PC-3 (cell line): Measurements from ENCODE around the gene MKKS. TPM values are rescaled to one million over a fixed set of nuclear protein-coding genes. Genes with fewer than 3 reads are reported as not detected.

ENCODE experiments used
- ATAC-seq: fragments of 200-7000 bp; cut with Tn5 transposase; 2 replicates; pipeline ENCODE4 v1.9.1; 2020; ENCODE audit warnings: mild to moderate bottlenecking, moderate library complexity
- BruUV-seq: library from RNA; stranded (reverse); fragments of 400-500 nt; replicated peaks from 2 replicates; lab custom pipeline; 2021; lab: Mats Ljungman, UMichigan
- CTCF ChIA-PET: fragments of 300-600 bp; sonication (Branson Sonifier 250); formaldehyde crosslinking; loops from one replicate; lab custom pipeline; 2022; ENCODE audit warnings: antibody characterized with exemption; lab: Charles Lee
- POLR2A ChIA-PET: fragments of 300-600 bp; sonication (Branson Sonifier 250); formaldehyde crosslinking; loops from one replicate; lab custom pipeline; 2022; ENCODE audit warnings: antibody characterized with exemption; ENCODE audit not compliant: unreplicated experiment; lab: Charles Lee
- DNase-seq: peaks from one replicate; pipeline ENCODE4 v3.0.0-alpha.2; 2015
- H2AFZ ChIP-seq: fragments of 300-600 bp; sonication (generic); 2 replicates; pipeline ENCODE4 v1.6.0; 2016; ENCODE audit warnings: antibody characterized with exemption, low read length
- H3F3A ChIP-seq: fragments of 300-600 bp; sonication (generic); one replicate; pipeline ENCODE4 v1.6.0; 2017; ENCODE audit warnings: antibody characterized with exemption, low read length, control low read depth, mild to moderate bottlenecking; ENCODE audit not compliant: unreplicated experiment
- H3K27ac ChIP-seq: fragments of 300-600 bp; sonication (generic); 2 replicates; pipeline ENCODE4 v1.5.1; 2016; ENCODE audit warnings: mild to moderate bottlenecking, low read length
- H3K27me3 ChIP-seq: fragments of 300-600 bp; sonication (generic); 2 replicates; pipeline ENCODE4 v1.6.1; 2016; ENCODE audit warnings: low read length, mixed read lengths
- H3K36me3 ChIP-seq: fragments of 300-600 bp; sonication (generic); 2 replicates; pipeline ENCODE4 v1.6.1; 2016; ENCODE audit warnings: low read depth, mixed run types, low read length, mixed read lengths
- H3K4me1 ChIP-seq: fragments of 300-600 bp; sonication (generic); 2 replicates; pipeline ENCODE4 v1.5.1; 2016; ENCODE audit warnings: low read length; ENCODE audit not compliant: insufficient read depth
- H3K4me2 ChIP-seq: fragments of 300-600 bp; sonication (generic); 2 replicates; pipeline ENCODE4 v1.6.0; 2016; ENCODE audit warnings: low read length
- H3K4me3 ChIP-seq: fragments of 300-600 bp; sonication (generic); 2 replicates; pipeline ENCODE4 v1.5.1; 2016; ENCODE audit warnings: mild to moderate bottlenecking, low read length, mixed read lengths
- H3K79me2 ChIP-seq: fragments of 300-600 bp; sonication (generic); 2 replicates; pipeline ENCODE4 v1.6.1; 2017; ENCODE audit warnings: low read length, mixed read lengths
- H3K9ac ChIP-seq: fragments of 300-600 bp; sonication (generic); 2 replicates; pipeline ENCODE4 v1.6.0; 2016; ENCODE audit warnings: mild to moderate bottlenecking, low read length
- H3K9me2 ChIP-seq: fragments of 300-600 bp; sonication (generic); replicated peaks from 2 replicates; pipeline ENCODE4 v1.6.1; 2016; ENCODE audit warnings: mixed run types, low read length, mixed read lengths
- H3K9me3 ChIP-seq: fragments of 300-600 bp; sonication (generic); 2 replicates; pipeline ENCODE4 v1.6.1; 2016; ENCODE audit warnings: low read length, mixed read lengths
- H4K20me1 ChIP-seq: fragments of 300-600 bp; sonication (generic); 2 replicates; pipeline ENCODE4 v1.6.1; 2016; ENCODE audit warnings: low read length, mixed read lengths
- CTCF ChIP-seq: fragments of 300-600 bp; sonication (generic); conservative IDR thresholded peaks from 2 replicates; pipeline ENCODE4 v1.5.1; 2017; ENCODE audit warnings: antibody characterized with exemption, low read depth, mild to moderate bottlenecking, low read length
- EZH2 ChIP-seq: fragments of 300-600 bp; sonication (generic); IDR thresholded peaks from one replicate; pipeline ENCODE4 v1.6.1; 2017; ENCODE audit warnings: antibody characterized with exemption, mild to moderate bottlenecking, low read length; ENCODE audit not compliant: unreplicated experiment
- EZH2phosphoT487 ChIP-seq: fragments of 300-600 bp; sonication (generic); IDR thresholded peaks from 2 replicates; pipeline ENCODE4 v1.6.1; 2018; ENCODE audit warnings: mild to moderate bottlenecking, antibody characterized with exemption, low read length, borderline replicate concordance
- intact Hi-C: fragments of 100-400 bp; cut with micrococcal nuclease; formaldehyde crosslinking; loops from 2 replicates; pipeline ENCODE4 v1.9.0; 2023
- total RNA-seq: library from RNA; depleted of rRNA; stranded (reverse); fragments of >200 nt; gene quantifications from 2 replicates; pipeline ENCODE4 v1.2.3, GENCODE V29; 2014

Gene MKKS
- total RNA-seq, 1 experiment from 2014 or later = 13.6 TPM

DNA sequence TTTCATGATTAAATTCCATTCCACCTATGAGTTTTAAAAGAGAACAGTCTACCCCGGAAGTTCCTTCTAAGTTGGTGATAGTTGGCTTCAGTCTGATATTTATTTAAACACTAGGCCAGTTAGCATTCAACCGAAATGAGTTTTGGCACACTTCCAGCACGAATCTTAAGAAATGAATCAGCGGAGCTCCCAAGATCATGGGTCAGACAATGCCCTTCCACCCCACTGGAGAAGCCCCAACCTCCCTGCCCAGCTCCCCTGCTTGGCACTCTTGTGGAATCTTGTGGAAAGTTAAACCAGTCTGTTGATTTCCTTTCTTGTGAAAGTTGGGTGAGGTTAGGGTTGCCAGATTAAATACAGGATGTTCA lies 64.3 kb downstream of the MKKS start:
- H3K9ac ChIP-seq = no peak overlapping the region
- no peaks in the 10 kb centered on the region for H3K36me3 ChIP-seq
- no peak overlapping the region for H3K27ac ChIP-seq
- no peaks in the 10 kb centered on the region for H3F3A ChIP-seq
- no peaks in the 10 kb centered on the region for H3K9me2 ChIP-seq
- H3K4me3 ChIP-seq = no peak overlapping the region
- peak overlapping the region; percentile 7; the same call in 1 of the 2 replicates for H3K4me2 ChIP-seq
- ATAC-seq (no peak), DNase-seq (peak; percentile 79)
- H3K4me1 ChIP-seq = peaks cover 4% of the 10 kb centered on the region; the same call in 1 of the 2 replicates
- ChIA-PET POLR2A (no interaction called here), CTCF (no interaction called here)
- H3K27me3 ChIP-seq = peaks cover 21% of the 10 kb centered on the region; the same call in 1 of the 2 replicates
- no peaks in the 10 kb centered on the region for H3K9me3 ChIP-seq
- H3K79me2 ChIP-seq = no peaks in the 10 kb centered on the region
- no peaks in the 10 kb centered on the region for H4K20me1 ChIP-seq
- H2AFZ ChIP-seq = no peak overlapping the region
- BruUV-seq = no TSS peak
- intact Hi-C loops = no loop called here
- TF ChIP-seq EZH2phosphoT487 (no peak), EZH2 (no peak)

- BruUV-seq = no TSS peak
- H3K9me3 ChIP-seq = no peaks in the 10 kb centered on the region
- ATAC-seq (no peak), DNase-seq (no peak)
- H3K79me2 ChIP-seq = no peaks in the 10 kb centered on the region
- no peaks in the 10 kb centered on the region for H3F3A ChIP-seq
- no peak overlapping the region for H3K4me3 ChIP-seq
- H2AFZ ChIP-seq = no peak overlapping the region
- H3K27me3 ChIP-seq = peaks cover 31% of the 10 kb centered on the region
- peaks cover 4% of the 10 kb centered on the region; the same call in 1 of the 2 replicates for H3K4me1 ChIP-seq
- no peak overlapping the region for H3K9ac ChIP-seq
- intact Hi-C loops = no loop called here
- POLR2A ChIA-PET = no interaction called here
- no peaks in the 10 kb centered on the region for H4K20me1 ChIP-seq
- no peaks in the 10 kb centered on the region for H3K9me2 ChIP-seq
- no peaks in the 10 kb centered on the region for H3K36me3 ChIP-seq
- H3K27ac ChIP-seq = no peak overlapping the region
- H3K4me2 ChIP-seq = no peak overlapping the region
- no peak for TF ChIP-seq EZH2phosphoT487
- TF ChIP-seq CTCF = no peak
- no peak for TF ChIP-seq EZH2
- CTCF ChIA-PET = no interaction called here
Measured at GRCh38 chr20:10368702-10369041, 65.3 kb downstream of the MKKS start.

DNA sequence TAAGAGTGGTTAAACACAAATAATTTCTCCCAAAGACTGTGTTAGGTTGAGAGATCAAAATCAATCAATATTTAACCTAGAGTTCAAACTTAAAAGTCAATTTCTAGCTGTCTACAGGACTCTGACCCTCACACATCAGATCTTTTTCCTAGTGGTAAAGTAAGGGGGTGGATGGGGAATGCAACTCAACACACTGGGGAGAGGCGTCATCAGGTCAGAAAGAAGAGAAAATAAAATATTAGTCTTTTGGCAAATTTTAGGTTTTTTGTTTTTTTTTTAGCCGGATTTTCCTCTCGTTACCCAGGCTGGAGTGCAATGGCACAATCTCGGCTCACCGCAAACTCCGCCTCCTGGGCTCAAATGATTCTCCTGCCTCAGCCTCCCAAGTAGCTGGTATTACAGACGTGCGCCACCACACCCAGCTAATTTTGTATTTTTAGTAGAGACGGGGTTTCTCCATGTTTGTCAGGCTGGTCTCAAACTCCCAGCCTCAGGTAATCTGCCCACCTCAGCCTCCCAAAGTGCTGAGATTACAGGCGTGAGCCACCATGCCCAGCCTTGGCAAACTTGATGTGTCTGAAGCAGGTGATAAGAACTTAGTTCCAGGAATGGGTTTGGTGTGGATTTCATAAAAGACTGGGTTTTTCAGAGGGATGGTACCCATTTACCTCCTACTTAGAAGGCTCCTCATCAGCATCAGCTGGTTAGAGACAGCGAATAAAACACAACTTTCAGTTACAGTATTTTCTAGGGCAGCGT lies 65.9 kb downstream of the MKKS start:
- no peak overlapping the region for H3K27ac ChIP-seq
- H3K36me3 ChIP-seq = no peaks in the 10 kb centered on the region
- no peak for TF ChIP-seq CTCF
- TF ChIP-seq EZH2 = no peak
- TF ChIP-seq EZH2phosphoT487 = no peak
- DNase-seq (no peak), ATAC-seq (no peak)
- ChIA-PET CTCF (no interaction called here), POLR2A (no interaction called here)
- intact Hi-C loops = no loop called here
- H3K4me1 ChIP-seq = peaks cover 4% of the 10 kb centered on the region; the same call in 1 of the 2 replicates
- H3K79me2 ChIP-seq = no peaks in the 10 kb centered on the region
- no peaks in the 10 kb centered on the region for H3K9me3 ChIP-seq
- H3F3A ChIP-seq = no peaks in the 10 kb centered on the region
- no peaks in the 10 kb centered on the region for H4K20me1 ChIP-seq
- H3K9ac ChIP-seq = no peak overlapping the region
- H3K4me3 ChIP-seq = no peak overlapping the region
- no peak overlapping the region for H3K4me2 ChIP-seq
- no TSS peak for BruUV-seq
- H3K9me2 ChIP-seq = no peaks in the 10 kb centered on the region
- no peak overlapping the region for H2AFZ ChIP-seq
- H3K27me3 ChIP-seq = peaks cover 37% of the 10 kb centered on the region
